Immature natural killer cell (primary cell): ENCODE measurements around the gene ID1. TPM values are rescaled to one million over a fixed set of nuclear protein-coding genes. Genes with fewer than 3 reads are reported as not detected.
"Not testable (repeated sequence)": the region's sequence is repeated elsewhere in the genome, so short reads cannot be mapped to it uniquely, and the experiment has no call there.

Experiments
- DNase-seq, 3 donors: peaks; one replicate each; pipeline ENCODE4 v3.0.0; 2022; ENCODE audit warnings: mixed read lengths in 1 of 3
- H3K27ac Mint-ChIP-seq, 6 donors: one replicate each; pipeline ENCODE4 v1.8.0; 2020; ENCODE audit warnings: mixed read lengths in 6 of 6, mild to moderate bottlenecking in 5 of 6, inconsistent platforms in 4 of 6, moderate library complexity in 3 of 6
- H3K27me3 Mint-ChIP-seq, 3 donors: one replicate each; pipeline ENCODE4 v1.8.0; 2020 to 2021; ENCODE audit warnings: low read depth in 3 of 3, mild to moderate bottlenecking in 3 of 3, mixed read lengths in 3 of 3, moderate library complexity in 3 of 3, inconsistent platforms in 1 of 3
- H3K36me3 Mint-ChIP-seq, 3 donors: one replicate each; pipeline ENCODE4 v1.8.0; 2020; ENCODE audit warnings: mixed read lengths in 3 of 3, inconsistent platforms in 2 of 3, mild to moderate bottlenecking in 2 of 3
- H3K4me1 Mint-ChIP-seq, 2 donors: one replicate each; pipeline ENCODE4 v1.8.0; 2020; ENCODE audit warnings: inconsistent platforms in 2 of 2, mild to moderate bottlenecking in 2 of 2, mixed read lengths in 2 of 2, moderate library complexity in 1 of 2
- H3K4me3 Mint-ChIP-seq, 5 donors: one replicate each; pipeline ENCODE4 v1.8.0; 2020; ENCODE audit warnings: mild to moderate bottlenecking in 5 of 5, mixed read lengths in 5 of 5, inconsistent platforms in 3 of 5, moderate library complexity in 3 of 5
- H3K9me3 Mint-ChIP-seq, 6 donors: one replicate each; pipeline ENCODE4 v1.8.0; 2020; ENCODE audit warnings: mild to moderate bottlenecking in 6 of 6, mixed read lengths in 6 of 6, inconsistent platforms in 4 of 6, moderate library complexity in 3 of 6
- polyA plus RNA-seq, 3 donors: library from polyadenylated mRNA; unstranded; fragments of 300-500 nt; fragmentation: Illumina TruSeq; gene quantifications; one replicate each; pipeline ENCODE4 v1.2.3, GENCODE V29; 2021

Gene ID1
- polyA plus RNA-seq, 3 donors from 2014 or later, result 1.4 to 4.2 (median 1.9) TPM

GRCh38 chr20:31569163-31570020 is 35.7 kb upstream of the ID1 start:
- Mint-ChIP-seq H3K36me3 (peaks cover 0 to 5% (median 0%) of the 10 kb centered on the region in 3 donors), H3K27me3 (peaks cover 2 to 11% (median 2%) of the 10 kb centered on the region in 3 donors), H3K4me3 (no peak overlapping the region), H3K27ac (peak overlapping the region in 2 of 6 donors; percentile 40), H3K4me1 (peaks cover 26 to 34% of the 10 kb centered on the region in 2 donors), H3K9me3 (no peaks in the 10 kb centered on the region)
- DNase-seq, result peak; percentile 55 to 58 (median 57)

GRCh38 chr20:31570021-31570463 is 35.0 kb upstream of the ID1 start:
- Mint-ChIP-seq H3K27ac (peak overlapping the region in 2 of 6 donors; percentile 11 to 28), H3K27me3 (peaks cover 2 to 11% (median 2%) of the 10 kb centered on the region in 3 donors), H3K9me3 (no peaks in the 10 kb centered on the region), H3K36me3 (peaks cover 0 to 3% (median 0%) of the 10 kb centered on the region in 3 donors), H3K4me1 (peaks cover 26 to 34% of the 10 kb centered on the region in 2 donors), H3K4me3 (no peak overlapping the region)
- DNase-seq, result no peak

- Mint-ChIP-seq H3K27ac (peak overlapping the region in 4 of 6 donors; percentile 37 to 82 (median 51)), H3K9me3 (no peaks in the 10 kb centered on the region), H3K27me3 (peaks cover 2 to 11% (median 2%) of the 10 kb centered on the region in 3 donors), H3K4me1 (peaks cover 26 to 34% of the 10 kb centered on the region in 2 donors), H3K4me3 (peak overlapping the region; percentile 24 to 84 (median 59)), H3K36me3 (no peaks in the 10 kb centered on the region)
- no peak for DNase-seq
These were observed 34.1 kb upstream of the ID1 start for GRCh38 chr20:31570735-31571617.

- peak overlapping the region; percentile 80 to 88 (median 84) for H3K27ac Mint-ChIP-seq
- no peaks in the 10 kb centered on the region for H3K9me3 Mint-ChIP-seq
- H3K27me3 Mint-ChIP-seq, result peaks cover 3 to 11% (median 4%) of the 10 kb centered on the region in 3 donors
- no peaks in the 10 kb centered on the region for H3K36me3 Mint-ChIP-seq
- no peak for DNase-seq
- H3K4me1 Mint-ChIP-seq, result peaks cover 23 to 29% of the 10 kb centered on the region in 2 donors
- H3K4me3 Mint-ChIP-seq, result peak overlapping the region; percentile 82 to 87 (median 86)
These were observed 32.9 kb upstream of the ID1 start for GRCh38 chr20:31572042-31572700.

GRCh38 chr20:31572701-31573554 is 32.2 kb upstream of the ID1 start:
- H3K27me3 Mint-ChIP-seq, result peaks cover 5 to 13% (median 8%) of the 10 kb centered on the region in 3 donors
- H3K9me3 Mint-ChIP-seq, result no peaks in the 10 kb centered on the region
- DNase-seq, result peak; percentile 78 to 81 (median 79)
- H3K36me3 Mint-ChIP-seq, result no peaks in the 10 kb centered on the region
- H3K27ac Mint-ChIP-seq, result peak overlapping the region; percentile 82 to 88 (median 87)
- H3K4me1 Mint-ChIP-seq, result peaks cover 21 to 22% of the 10 kb centered on the region in 2 donors
- H3K4me3 Mint-ChIP-seq, result peak overlapping the region; percentile 88 to 93 (median 91)

- Mint-ChIP-seq H3K27ac (peak overlapping the region; percentile 31 to 88 (median 85)), H3K4me3 (peak overlapping the region; percentile 88 to 93 (median 91))
These were observed 31.4 kb upstream of the ID1 start for GRCh38 chr20:31573555-31574321.

GRCh38 chr20:31574986-31575385 is 30.1 kb upstream of the ID1 start:
- H3K36me3 Mint-ChIP-seq, H3K9me3 Mint-ChIP-seq, DNase-seq, H3K27ac Mint-ChIP-seq, H3K4me3 Mint-ChIP-seq: not testable (repeated sequence)
- Mint-ChIP-seq H3K4me1 (peaks cover 20 to 21% of the 10 kb centered on the region in 2 donors), H3K27me3 (peaks cover 5 to 15% (median 11%) of the 10 kb centered on the region in 3 donors)

More at GRCh38 chr20:31573555-31574321, 31.4 kb upstream of the ID1 start:
- Mint-ChIP-seq H3K36me3 (no peaks in the 10 kb centered on the region), H3K4me1 (peaks cover 20 to 21% of the 10 kb centered on the region in 2 donors), H3K27me3 (peaks cover 5 to 15% (median 11%) of the 10 kb centered on the region in 3 donors), H3K9me3 (no peaks in the 10 kb centered on the region)
- DNase-seq, result no peak

GRCh38 chr20:31576751-31577150 is 28.3 kb upstream of the ID1 start:
- Mint-ChIP-seq H3K4me1 (peaks cover 18 to 20% of the 10 kb centered on the region in 2 donors), H3K9me3 (no peaks in the 10 kb centered on the region), H3K36me3 (peaks cover 0 to 4% (median 3%) of the 10 kb centered on the region in 3 donors), H3K27ac (no peak overlapping the region), H3K4me3 (no peak overlapping the region), H3K27me3 (peaks cover 3 to 14% (median 11%) of the 10 kb centered on the region in 3 donors)
- DNase-seq, result no peak

GRCh38 chr20:31577194-31577593 is 27.9 kb upstream of the ID1 start:
- H3K27me3 Mint-ChIP-seq, result peaks cover 3 to 14% (median 11%) of the 10 kb centered on the region in 3 donors
- H3K4me3 Mint-ChIP-seq, result no peak overlapping the region
- H3K27ac Mint-ChIP-seq, result no peak overlapping the region

GRCh38 chr20:31578448-31579138 is 26.5 kb upstream of the ID1 start:
- Mint-ChIP-seq H3K27me3 (peaks cover 3 to 10% (median 9%) of the 10 kb centered on the region in 3 donors), H3K36me3 (peaks cover 0 to 4% (median 3%) of the 10 kb centered on the region in 3 donors), H3K9me3 (no peaks in the 10 kb centered on the region), H3K27ac (no peak overlapping the region), H3K4me1 (peaks cover 6 to 7% of the 10 kb centered on the region in 2 donors), H3K4me3 (no peak overlapping the region)
- DNase-seq, result no peak

More at GRCh38 chr20:31577194-31577593, 27.9 kb upstream of the ID1 start:
- peaks cover 0 to 4% (median 3%) of the 10 kb centered on the region in 3 donors for H3K36me3 Mint-ChIP-seq
- no peaks in the 10 kb centered on the region for H3K9me3 Mint-ChIP-seq
- DNase-seq, result no peak
- H3K4me1 Mint-ChIP-seq, result peaks cover 14 to 16% of the 10 kb centered on the region in 2 donors

GRCh38 chr20:31579245-31579644 is 25.8 kb upstream of the ID1 start:
- H3K4me1 Mint-ChIP-seq, result peaks cover under 1 to 1% of the 10 kb centered on the region in 2 donors
- DNase-seq, result no peak
- no peak overlapping the region for H3K27ac Mint-ChIP-seq
- peaks cover 0 to 4% (median 3%) of the 10 kb centered on the region in 3 donors for H3K36me3 Mint-ChIP-seq
- H3K27me3 Mint-ChIP-seq, result peaks cover 3 to 9% (median 9%) of the 10 kb centered on the region in 3 donors
- H3K4me3 Mint-ChIP-seq, result no peak overlapping the region
- no peaks in the 10 kb centered on the region for H3K9me3 Mint-ChIP-seq
